HG03159 (cell line): ENCODE data around the gene TSPAN18.

Experiments
- ATAC-seq: cut with Tn5 transposase; IDR thresholded peaks from one replicate; pipeline ENCODE4 v1.9.1; 2021; ENCODE audit warnings: mild to moderate bottlenecking, moderate library complexity; ENCODE audit not compliant: unreplicated experiment

Gene TSPAN18

DNA sequence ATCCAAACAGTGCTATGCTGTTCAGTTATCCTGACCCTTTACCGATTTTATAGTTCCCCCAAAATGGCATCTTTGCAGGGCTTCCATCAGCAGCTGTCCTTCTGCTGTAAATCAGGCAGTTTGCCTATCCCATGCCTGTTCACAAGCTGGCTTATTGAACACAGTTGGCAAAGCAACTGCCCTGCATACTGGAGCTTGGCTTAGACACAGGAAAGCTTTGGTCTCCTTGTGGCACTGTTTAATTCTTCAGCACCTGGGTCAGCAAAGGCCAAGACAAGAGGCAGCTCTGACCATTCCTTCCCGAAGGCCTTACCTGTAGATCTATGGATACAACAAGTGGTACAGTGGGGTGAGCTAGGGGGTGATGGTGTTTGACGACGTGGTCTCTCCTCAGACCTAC, 32.2 kb downstream of the TSPAN18 start:
- no peak for ATAC-seq

DNA sequence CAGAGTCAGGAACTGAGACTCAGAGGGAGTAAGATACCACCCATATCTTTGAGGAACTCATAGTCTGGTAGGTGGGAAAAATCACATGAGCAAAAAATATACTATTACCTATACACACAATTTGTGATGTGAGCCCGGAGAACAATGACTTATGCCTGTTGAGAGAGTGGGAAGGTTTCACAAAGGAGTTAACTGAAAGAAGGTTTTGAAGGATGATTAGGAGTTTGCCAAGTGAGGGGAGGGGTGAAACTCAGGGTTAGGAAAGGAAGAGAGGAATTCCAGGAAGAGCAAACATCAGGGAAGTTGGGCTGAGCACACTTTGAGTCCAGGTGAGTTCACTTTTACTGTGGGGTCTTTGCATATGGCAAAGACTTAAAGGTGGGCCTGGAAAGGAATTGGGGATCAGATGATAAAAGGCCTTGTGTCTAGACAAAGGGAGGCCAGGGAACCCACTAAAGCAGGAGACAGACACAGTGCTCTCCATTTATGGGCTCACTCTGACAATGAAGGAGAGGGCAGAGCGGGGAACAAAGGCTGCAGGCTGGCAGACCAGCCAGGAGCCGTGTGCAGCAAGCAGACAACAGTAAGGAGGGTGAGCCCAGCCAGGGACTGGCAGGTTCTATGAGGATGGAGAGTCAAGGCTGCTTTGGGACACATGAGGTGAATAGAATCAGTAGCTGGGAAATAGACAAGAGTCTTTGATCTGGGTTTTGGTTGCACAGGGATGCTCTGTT, 33.1 kb downstream of the TSPAN18 start:
- no peak for ATAC-seq

DNA sequence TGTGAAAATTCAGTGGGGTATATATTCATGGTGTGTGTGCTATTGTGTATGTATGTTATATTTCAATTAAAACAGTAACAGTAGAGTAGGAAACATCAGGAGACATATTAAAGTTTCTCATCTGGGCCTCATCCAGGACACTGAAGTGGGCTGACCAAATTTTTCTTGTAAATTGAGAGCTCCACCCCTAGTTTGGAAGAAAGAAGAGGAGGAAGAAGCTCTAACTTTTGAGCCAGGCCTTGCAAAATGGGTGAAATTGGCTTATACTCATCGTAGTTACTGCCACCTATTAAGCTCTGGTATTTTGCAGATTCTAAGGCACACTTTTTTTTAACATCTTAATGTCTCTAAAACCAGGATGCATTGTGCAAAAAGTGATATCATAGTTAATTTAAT, 33.7 kb downstream of the TSPAN18 start:
- no peak for ATAC-seq

DNA sequence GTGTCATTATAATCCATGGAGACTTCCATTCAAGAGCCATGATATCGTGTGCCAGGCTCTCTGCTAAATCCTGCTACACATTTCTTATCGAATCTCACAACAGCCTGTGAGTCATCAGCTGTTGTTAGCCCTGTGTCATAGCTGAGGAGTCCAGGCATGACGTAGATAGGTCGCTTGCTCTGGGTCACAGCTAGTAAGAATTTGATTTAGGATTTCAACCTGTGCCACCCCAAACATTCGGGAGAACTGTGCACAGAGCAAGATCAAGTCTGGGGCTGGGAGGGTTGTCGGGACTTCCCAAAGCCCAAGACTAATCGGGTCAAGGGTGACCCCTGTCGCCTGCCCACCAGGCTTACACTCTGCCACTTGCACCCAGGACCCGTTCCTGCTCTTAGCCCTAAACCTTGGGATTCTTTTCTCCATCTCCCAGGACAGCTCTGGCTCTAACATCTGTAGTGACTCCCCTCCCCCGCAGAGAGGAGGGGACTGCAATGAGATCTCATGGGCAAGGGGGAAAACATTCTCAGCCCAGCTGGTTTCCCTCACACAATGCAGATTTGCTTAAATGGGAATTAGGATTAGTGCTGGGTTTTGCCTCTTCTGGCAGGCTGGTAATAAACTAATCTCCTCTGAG, 34.3 kb downstream of the TSPAN18 start:
- no peak for ATAC-seq

DNA sequence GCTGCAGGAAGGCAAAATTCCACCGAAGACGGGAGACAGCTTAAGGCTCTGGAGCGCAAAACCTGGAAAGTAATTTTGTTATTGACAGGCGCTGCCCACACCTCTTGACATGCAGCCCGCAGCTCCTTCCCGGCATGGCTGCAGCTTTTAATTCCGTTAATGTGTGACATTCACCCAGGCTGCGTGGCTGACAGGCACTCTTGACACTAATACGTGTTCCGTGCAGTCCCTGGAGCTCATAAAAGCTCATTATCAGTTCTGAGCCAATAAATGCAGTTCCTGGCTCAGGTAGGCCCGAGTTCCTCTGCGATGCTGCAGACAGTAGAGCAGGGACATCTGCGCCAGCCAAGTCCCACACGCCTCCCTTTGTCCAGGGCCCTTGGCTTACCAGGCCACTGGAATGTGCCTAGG, 34.8 kb downstream of the TSPAN18 start:
- ATAC-seq = no peak

DNA sequence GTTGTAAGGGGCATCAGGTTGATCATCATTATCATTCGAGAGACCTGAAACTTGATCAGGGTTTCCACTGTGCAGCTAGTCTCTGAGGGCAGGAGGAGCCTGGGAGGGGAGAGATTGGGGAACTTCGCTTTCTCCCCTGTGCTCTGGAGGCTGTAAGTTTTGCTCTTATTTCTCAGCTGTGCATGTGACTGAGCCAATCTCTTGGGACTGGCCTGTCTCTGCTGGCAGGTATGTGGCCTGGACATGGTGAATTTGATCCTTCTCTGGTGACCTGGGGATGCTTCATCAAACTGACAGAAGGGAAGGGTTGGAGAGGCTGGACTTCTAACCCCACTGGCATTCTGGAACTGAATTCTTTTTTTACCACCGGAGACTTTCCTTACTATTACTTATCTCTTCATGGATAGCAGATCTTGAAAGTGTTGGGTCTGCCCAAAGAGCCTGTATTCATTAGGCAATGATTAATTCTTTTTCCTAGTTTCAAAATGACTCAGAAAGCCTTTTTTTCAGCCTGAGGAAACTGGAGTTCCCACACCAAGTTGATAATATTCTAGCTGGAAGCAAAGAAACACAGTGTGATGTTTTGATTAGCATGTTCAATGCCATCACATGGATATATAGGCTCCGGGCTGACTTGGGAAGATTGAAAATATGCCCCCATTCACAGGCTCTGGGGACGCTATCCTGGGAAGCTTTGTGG, 36.5 kb downstream of the TSPAN18 start:
- no peak for ATAC-seq

DNA sequence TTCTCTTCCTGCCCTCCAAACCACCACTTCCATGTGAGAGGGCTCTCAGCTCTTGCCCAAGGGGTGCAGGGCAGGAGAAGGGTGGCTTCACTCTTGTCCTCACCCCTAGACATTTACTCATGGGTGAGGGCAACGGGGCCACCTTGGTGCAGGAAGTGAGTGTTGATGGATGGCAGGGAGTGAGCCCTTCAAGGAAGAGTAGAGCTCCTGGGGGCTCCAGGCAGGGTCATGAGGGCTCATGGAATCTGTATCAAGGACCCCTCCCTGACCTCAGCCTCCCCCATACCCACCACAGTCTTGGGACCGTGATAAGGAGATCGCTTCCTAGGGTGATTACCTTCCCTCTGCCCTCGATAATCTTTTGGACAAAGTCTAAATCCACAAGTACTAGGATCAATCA, 37.8 kb downstream of the TSPAN18 start:
- ATAC-seq = no peak

DNA sequence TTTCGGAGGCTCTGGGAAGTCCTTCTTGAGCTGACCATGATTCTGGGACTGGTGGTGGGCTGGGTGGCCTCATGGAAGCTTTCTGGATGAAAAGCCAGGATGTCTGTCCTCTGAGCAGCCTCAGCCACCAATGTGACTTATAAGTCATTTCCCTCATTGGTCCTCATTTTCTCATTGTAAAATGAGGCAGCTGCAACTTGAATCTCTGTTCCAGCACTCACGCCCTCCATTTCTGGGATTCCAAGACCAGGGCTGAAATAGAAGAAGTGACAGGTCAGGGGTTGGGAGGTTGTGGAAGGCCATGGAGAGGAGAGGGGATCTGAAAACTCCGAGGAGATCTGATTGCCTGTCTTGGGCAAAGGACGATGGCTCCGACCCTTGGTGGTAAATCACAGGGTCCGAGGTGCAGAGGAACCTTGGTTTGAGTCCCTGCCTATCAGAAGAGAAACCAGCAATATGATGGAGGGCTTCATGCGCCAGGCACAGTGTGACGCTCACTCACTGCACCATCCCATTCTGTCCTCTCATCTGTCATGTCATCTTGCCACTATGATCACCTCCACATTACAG, 38.3 kb downstream of the TSPAN18 start:
- no peak for ATAC-seq

DNA sequence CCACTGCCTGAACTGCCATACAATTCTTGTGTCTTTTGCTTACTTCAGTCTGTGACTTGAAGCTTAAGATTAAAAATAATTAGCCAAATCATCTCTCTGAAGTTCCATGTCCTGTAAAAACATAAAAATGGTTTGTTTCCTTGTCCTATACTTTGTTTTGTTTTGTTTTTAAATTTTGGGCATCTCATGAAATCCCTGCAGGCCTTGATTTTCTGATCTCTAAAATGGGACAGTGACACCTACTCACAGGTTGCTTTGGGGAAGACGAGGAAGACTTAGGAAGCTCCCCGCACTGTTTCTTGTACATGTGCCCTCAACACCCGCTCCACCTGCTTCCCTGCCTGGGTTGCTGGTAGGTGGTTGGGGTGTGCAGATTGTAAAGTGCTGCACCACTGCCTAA, 38.9 kb downstream of the TSPAN18 start:
- ATAC-seq = no peak

DNA sequence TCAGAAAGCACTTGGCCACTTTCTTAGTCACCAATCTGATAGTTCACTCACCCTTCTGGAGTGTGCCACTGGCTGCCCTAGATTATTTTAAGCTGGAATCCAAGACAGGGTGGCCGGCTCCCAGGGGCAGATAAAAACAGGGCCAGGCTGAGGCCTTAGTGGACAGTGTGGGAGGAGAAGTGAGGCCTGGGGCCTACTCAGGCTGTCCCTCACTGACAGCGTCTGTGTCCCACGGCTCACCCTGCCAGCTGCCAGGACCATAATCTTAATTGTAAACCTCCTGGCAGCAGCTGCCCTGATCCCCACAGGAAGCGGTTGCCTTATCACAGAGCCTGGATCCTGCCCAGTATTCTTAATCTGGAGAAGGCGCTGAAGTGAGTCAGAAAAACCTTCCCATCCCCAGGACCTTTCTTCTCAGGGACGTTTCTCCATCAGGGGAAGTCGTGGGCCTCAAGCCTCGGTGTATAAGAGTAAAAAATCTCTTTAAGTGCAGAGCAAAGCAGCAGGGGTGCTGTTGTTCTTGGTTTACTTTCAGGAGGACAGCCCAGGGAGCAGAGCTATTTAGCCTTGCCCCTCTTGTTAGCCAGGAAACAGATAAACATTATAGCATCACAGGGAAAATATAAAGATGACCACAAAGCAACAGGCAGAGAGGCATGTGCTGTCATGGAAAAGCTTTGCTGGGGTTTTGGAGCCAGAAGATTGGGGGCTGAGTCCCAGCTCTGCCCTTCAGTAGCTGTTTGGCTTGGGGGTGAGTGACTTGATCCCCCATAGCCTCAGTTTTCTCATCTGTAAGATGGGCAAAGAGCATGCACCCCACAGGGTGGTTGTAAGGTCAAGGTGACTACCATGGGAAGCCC, 39.6 kb downstream of the TSPAN18 start:
- ATAC-seq = no peak

DNA sequence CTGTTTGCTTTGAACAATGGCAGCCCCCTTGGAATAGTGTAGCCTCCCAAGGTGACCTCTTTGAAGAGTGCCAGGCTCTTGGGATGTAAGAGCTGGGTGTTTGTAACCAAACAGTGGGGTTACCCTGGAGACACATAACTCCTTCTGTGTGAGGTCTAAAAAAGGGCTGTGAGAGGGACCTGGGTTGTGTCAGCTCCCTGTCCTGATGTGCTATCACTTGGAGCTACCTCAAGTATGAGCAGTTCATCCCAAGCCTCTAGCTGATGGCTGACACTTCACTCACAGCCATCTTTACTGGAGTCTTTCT, 40.2 kb downstream of the TSPAN18 start:
- ATAC-seq = no peak

DNA sequence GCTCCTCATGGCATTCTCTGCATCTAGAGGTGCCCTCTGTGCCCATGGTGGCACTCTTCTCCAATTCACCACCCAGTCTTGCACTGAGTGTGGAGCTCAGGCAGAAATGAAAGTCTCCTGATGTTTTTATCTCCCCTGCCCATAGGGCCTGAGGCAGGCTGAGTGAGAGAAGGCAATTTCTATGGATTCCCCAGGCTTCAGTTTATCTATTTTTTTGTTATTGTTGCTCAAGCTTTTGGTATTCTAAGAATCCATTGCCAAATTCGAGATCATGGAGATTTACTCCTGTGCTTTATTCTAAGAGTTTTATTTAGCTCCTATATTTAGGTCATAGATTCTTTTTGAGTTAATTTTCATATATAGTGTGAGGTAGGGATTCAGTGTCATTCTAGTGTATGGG, 40.7 kb downstream of the TSPAN18 start:
- no peak for ATAC-seq

DNA sequence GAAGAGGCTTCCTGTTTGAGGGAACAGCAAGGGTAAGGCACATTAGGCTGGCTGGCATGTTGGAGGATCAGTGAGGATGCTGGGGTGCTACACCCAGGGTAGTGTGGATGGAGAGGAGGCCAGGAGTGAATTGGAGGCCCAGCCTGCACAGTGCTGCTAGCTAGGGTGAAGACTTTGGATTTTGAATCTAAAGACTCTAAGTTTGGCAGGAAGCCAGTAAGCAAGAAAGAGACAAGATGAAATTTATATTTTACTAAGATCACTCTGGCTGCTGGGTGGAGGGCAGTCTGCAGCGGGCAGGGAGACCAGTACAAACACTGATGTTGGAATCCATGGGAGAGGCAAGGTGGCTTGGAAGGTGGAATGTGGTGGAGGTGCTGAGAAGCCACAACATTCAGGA, 43.6 kb downstream of the TSPAN18 start:
- ATAC-seq = no peak

DNA sequence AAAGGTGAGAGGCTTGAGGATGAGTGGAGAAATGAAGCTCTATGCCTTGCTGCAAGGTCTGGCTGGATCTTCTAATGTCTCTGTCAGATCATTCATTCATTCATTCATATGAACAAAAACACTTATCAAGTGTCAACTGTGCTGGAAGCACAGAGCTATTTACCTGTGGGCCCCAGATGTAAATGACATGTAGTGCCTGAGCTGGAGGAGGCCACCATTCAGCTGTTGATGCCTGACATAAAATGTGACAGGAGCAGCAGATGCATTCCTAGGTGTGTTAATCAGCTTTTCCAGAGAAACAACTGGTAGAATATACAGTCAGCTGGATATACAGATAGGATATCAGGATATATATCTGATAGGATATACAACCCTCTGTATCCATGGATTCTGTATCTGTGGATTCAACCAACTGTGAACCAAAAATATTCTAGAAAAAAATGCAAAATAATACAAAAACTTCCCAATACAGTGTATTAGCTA, 44.5 kb downstream of the TSPAN18 start:
- no peak for ATAC-seq

DNA sequence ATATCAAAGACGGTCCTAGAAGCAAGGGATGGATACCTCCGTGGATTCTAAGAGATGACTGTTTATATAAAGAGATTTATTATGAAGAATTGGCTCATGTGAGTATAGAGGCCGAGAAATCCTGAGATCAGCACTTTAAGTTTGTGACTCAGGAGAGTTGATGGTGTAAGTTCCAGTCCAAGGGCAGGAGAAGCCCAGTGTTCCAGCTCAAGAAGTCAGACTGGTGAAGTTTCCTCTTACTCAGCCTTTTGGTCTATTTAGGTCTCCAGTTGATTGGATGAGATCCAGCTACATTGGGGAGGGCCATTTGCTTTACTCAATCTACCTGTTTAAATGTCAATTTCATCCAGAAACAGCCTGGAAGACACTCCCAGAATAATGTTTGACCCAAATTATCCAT, 45.1 kb downstream of the TSPAN18 start:
- ATAC-seq = no peak

DNA sequence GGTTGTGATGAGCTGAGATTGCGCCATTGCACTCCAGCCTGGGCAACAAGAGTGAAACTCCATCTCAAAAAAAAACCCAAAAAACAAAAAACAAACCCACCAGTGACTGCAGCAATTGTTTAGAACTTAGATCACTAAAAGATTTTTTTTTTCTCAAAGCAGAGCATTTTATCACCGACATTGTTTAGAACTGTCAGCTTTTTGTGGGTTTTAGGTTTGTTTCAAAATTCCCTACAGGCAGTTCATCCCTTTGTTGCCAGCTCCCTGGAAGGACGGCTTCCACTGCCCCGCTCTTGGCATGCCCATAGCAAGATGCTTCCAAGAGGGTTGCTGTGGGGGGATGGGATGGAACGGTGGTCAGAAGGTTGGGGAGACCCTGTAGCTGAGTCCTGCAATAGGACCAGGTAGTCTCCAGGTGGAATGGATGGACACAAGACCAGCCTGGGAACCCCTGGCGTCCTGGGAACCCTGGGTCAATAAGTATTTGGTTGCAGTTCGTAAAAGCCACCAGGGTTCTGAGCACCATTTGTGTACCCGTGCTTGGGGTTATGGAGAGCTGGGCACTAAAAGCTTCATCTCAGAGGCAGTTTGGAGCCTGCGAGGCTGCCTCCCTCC, 46.7 kb downstream of the TSPAN18 start:
- no peak for ATAC-seq

DNA sequence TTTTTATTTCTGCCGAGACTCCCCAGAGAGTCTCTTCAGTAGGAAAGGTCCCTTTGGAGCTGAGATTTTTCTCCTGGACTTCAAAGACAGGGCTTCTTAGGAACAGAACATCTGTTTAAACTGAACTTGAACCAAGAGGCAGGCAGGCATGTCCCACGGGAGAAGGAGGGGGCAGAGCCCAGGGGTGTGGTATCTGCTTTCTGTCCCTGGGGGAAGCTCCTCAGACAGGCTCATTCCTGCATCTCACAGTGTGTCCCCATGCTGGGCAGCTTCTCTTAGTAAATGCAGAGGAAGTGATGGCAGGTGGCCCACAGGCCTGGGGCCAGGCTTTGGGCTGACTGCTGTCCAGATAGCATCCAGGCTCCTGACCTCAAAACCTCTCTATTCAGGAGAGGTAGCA, 47.3 kb downstream of the TSPAN18 start:
- no peak for ATAC-seq

DNA sequence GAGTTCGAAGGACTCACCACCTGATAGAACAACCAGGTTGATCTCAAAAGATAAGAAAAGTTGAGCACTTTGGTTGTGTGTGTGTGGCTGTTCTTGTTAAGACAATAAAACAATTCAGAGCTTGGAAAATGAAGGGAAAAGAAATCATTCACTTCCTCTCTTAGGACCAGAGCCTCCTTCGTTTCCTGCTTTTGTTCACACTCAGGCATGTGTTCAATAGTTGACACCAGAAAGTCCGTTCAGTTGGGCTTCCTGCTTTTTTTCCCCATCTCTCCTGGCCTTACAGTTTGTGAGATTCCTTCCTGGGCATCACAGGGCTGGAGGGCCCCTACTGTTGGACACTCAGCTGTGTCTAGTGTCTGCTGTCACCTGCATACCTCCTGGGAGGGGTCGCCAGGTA, 48.0 kb downstream of the TSPAN18 start:
- ATAC-seq = no peak

DNA sequence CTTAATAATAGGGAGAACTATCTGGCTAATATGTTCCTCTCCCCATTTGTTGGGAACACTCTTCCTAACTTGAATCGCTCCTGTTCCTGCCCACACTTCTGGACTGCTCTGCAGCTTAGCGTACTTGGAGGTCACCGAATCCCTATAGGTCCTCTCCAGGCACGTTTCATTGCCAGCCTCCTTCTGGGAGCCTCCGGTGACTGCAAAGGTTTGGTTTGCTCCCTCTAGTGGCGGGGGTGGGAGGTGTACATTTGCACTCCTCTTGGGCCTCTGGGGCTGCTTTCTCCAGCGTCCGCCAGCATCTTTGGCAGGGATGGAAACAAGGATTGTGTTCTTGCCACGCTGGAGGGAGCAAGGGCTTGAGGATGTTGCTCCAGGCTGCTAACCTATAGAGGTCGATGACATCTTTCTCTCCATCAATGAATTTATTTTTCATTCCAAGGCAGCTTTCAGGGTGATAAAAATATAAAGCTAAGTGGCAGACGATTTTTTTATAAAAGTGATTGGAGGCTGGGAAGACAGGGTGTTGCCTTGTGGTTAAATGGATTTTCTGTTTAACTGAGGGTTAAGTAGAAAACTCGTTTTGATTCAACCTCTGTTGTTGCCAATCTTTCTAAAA, 48.7 kb downstream of the TSPAN18 start:
- ATAC-seq = no peak

DNA sequence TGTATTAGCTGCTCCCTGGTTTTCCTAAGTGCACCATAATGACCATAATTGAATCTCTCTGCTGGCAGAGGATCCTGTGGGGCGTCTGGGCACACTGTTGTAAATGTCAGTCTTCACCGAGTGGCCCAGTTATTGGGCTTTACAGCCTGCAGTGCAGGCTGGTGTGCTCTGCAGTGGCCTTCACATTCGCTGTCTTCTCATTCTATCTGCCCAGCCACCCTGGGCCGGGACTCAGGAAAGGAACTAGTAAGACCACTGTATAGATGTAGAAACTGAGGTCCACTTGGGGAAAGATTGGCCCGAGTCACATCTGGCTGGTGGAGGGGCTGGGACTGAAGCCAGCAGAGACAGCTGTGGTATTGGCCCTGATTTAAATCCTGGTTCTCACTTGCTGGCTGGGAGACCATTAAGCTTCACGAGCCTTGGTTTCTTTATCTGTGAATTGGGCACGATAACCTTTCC, 49.3 kb downstream of the TSPAN18 start:
- no peak for ATAC-seq
